SW480 (cell line): ENCODE data around the gene HDHD2.
"Not testable (repeated sequence)": the region's sequence is repeated elsewhere in the genome, so short reads cannot be mapped to it uniquely, and the experiment has no call there.

Experiments used
- DNase-seq: peaks from one replicate; pipeline ENCODE4 v3.0.0-alpha.2; 2016; ENCODE audit warnings: low spot score

Gene HDHD2, protein sequence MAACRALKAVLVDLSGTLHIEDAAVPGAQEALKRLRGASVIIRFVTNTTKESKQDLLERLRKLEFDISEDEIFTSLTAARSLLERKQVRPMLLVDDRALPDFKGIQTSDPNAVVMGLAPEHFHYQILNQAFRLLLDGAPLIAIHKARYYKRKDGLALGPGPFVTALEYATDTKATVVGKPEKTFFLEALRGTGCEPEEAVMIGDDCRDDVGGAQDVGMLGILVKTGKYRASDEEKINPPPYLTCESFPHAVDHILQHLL

DNA sequence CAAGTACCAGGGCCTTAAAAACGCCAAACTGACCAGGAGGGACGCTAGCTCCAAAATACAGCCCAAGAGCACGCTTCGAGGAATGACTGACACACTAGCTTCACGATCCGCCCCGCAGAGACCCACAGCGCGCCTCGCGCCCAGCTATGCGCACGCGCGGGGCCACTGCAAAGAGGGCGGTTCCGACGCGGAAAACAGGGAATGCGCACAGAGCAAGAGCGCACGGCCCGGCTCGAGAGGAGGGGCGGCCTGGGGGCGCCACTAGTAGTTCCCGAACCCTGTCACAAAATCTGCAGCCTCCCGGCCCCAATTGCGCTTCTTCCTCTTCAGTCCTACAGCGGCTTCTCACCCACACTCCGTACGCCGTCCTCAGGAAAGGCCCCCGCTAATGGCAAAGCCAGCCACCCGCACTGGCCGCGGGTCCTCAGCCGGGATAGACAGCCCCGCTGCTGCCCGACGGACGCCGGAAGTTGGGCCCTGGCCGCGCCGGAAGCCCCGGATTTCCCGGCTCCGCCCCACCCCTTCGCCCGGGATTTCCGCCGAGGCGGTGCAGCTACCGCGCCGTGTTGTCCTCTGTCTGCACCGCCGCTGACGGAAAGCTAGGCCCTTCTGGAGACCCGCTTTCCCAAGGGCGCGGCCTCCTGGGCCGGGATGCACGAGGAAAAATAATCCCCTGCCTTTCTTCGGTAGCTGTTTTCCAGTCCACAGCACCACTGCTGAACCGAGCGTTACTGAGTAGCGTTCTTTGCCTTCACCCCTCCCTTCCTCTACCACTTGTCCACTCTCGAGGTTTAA lies at the start of gene HDHD2:
TSS of gene HDHD2 (minus strand) at position 472 of the 795 bp plus-strand sequence. CDS start 14,061 bp downstream, outside the sequence.
- peak; percentile 56 for DNase-seq

DNA sequence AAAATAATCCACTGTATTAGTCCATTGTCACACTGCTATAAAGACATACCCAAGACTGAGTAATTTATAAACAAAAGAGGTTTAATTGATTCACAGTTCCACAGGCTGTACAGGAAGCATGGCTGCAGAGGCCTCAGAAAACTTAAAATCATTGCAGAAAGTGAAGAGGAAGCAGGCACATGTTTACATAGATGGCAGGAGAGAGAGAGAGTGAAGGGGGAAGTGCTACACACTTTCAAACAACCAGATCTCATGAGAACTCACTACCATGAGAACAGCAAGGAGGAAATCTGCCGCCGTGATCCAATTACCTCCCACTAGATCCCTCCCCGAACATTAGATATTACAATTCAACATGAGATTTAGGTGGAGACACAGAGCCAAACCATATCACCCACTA lies 45.7 kb upstream of the HDHD2 start:
- DNase-seq, result not testable (repeated sequence)

DNA sequence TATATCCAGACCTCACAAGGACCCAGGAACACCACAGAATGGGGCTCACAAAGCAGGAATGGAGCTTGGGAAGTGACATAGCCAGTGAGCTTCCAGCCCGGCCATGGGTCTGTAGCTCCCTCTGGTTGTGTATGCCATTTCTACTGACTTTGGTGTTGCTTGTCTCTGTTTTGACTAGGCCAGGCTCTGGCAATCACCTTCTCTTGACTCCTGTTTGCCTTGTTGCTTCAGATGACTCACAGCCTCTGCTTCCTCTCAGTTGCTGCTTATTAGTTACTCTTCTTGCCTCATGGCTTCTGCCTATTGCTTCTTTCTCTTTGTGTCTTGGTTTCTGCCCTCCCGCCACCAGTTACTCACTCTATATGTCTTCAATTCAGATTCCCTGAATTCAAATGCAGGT lies 41.7 kb upstream of the HDHD2 start:
- DNase-seq, result peak; percentile 1

- DNase-seq, result no peak
These were observed 37.4 kb upstream of the HDHD2 start for GRCh38 chr18:47187721-47188120.

GRCh38 chr18:47184419-47185050 lies 34.2 kb upstream of the HDHD2 start:
- DNase-seq, result no peak

DNA sequence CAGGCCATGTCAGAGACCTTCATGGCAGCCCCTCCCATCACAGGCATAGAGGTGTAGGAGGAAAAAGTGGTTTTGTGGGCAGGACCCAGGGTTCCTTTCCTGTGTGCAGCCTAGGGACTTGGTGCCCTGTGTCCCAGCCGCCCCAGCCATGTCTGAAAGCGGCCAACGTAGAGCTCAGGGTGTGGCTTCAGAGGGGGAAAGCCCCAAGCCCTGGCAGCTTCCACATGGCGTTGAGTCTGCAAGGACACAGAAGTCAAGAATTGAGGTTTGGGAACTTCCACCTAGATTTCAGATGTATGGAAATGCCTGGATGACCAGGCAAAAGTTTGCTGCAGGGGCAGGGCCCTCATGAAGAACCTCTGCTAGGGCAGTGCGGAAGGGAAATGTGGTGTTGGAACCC lies 31.9 kb upstream of the HDHD2 start:
- DNase-seq, result not testable (repeated sequence)

DNA sequence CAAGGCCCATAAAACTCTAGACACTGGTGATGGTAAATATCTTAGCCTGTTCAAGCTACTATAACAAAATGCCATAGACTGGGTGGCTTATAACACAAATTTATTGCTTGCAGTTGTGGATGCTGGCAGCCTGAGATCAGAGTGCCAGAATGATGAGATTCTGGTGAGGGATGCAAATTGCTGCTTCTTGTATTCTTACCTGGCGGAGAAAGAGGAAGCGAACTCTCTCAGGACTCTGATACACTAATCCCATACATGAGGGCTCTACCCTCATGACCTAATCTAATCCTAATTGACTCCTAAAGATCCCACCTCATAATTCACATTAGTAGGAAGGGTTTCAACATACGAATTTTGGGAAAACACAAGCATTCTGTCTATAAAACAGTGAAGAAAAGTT lies 30.5 kb upstream of the HDHD2 start:
- no peak for DNase-seq

DNA sequence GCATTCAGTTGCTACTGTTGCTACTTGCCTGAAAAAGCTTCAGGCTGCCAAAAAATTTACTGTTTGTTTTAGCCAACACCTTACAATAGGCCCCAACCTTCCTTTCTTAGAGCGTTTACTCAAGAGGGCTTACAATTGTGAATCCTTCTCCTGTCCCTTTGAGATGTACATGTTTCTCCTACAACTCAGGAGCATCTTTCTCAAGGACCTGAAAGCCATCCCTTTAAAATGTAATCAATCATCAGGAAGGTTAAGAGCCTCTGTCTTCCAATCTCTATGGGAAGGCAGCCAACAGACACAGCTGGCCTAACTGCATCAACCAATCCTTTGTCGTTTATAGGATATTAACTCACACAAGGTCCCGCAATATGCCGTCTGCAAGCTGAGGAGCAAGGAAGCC lies 29.2 kb upstream of the HDHD2 start:
- DNase-seq, result no peak

DNA sequence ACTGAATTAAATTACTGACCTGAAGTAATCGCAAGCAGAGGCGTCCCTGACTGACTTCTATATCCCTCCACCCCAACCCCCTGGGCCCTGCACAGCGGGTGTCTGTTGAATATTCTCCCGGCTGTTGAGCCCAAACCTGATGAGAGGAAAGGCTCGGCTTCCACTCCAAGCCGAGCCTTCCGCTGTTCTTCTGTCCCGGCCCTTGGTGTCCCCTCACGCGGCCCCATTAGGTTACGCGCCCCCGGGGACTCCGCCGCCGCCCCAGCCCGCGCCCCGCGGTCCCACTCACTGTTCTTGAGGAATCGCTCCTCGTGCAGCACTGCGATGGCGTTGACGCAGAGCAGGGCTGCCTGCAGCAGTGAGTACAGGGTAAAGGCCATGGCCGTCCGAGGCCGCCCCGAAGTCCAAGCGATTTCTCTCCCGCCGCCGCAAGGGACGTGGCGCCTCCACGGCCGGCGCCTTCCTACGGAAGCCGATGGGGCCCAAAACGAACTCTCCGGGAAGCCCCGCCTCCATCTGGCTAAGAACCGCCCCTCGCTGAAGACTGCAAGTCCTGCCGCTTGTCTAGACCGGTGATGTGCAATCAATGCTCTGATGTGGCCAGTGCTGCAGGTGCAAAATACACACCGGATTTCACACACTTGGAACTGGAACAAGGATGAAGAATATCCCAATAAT lies 25.7 kb upstream of the HDHD2 start, which contains the start of gene IER3IP1:
TSS of gene IER3IP1 (minus strand) at position 467 of the 678 bp plus-strand sequence. CDS start at position 380, 87 bp downstream.
- DNase-seq, result peak; percentile 80

- DNase-seq, result no peak
These were observed 25.1 kb upstream of the HDHD2 start for GRCh38 chr18:47175283-47175897.

DNA sequence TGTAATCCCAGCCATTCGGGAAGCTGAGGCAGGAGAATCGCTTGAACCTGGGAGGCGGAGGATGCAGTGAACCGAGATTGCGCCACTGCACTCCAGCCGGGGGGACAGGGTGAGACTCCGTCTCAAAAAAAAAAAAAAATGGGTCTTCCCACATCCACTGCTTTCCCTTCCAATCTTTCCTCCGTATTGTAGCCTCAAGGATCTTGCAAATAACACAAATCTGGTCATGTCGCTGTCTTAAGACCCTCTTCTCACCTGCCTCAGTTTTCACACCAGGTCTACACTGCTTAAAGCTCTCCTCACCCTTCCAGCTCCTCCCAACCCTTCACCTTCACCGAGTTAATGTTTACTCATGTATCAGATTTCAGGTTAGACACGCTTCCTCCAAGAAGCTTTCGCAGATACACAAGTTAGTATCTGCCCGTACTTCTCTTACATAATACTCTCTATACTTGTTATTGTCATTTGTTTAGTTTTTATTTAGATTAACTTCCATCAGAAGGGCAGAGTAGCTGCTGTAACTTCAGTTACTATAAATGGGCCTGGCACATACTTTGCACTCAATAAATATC lies 24.3 kb upstream of the HDHD2 start:
- no peak for DNase-seq

DNA sequence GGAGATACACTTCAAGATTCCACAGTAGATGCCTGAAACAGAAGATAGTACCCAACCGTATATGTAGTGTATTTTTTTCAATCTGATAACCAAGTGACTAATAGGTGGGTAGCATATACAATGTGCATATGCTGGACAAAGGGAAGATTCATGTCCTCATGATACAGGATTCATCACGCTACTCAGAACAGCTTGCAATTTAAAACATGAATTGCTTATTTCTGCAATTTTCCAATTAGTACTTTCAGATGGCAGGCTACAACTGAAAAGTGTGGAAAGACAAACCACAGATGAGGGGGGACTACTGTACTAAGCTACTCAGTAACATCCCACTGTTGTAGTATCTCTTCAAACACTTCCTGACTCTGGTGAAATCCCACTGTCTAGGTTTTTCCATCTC lies 22.2 kb upstream of the HDHD2 start:
- DNase-seq, result no peak

DNA sequence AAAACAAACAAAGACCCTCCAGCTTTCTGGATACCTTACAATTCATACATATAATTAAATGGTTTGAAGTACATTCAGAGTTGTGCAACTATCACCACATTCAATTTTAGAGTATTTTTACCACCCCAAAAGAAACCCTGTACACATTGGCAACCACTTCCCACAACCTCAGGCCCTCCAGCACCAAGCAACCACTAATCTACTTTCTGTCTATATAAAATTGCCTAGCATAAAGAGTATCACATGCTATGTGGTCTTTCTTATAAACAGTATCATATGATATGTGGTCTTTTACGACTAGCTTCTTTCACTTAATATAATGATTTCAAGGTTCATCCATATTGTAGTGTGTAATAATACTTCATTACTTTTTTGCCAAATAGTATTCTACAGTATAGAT lies 18.6 kb upstream of the HDHD2 start:
- DNase-seq, result no peak

GRCh38 chr18:47168509-47168908 lies 18.2 kb upstream of the HDHD2 start:
- DNase-seq, result no peak

DNA sequence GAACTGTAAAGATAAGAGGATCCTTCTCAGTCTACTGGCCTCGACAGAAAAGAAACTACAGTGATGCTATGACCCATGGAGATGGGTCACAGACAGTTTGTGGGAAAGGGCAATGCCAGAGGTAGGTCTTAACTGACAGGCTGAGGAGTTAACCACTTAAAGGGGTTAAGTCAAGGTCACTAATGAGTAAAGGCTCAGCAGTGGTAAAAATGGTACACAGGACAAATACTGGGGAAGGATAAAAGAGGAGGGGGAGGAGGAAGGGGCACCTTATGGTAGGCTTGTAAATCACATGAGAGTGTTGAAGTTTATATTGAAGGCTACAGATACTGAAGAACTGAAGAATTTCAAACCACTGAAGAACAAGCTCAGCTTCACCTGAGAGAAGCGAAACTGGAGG lies 16.0 kb upstream of the HDHD2 start:
- DNase-seq, result no peak

DNA sequence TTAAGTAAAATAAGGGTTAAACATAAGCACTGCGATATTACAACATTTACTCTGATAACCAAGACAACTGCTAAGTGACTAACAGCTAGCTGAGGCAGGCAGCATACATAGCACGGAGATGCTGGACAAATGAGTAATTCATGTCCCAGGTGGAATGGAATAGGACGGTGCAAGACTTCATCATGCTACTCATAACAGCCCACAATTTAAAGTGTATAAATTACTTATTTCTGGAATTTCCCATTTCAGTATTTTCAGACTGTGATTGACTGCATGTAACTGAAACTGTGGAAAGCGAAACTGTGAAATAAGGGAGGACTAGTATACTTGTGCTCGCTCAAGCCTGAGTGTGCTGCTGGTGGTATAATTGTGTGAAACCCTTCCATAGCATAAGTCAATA lies 12.9 kb upstream of the HDHD2 start:
- DNase-seq, result no peak

- no peak for DNase-seq
These were observed 10.0 kb upstream of the HDHD2 start for GRCh38 chr18:47160256-47160655.

GRCh38 chr18:47158404-47158803 lies 8.1 kb upstream of the HDHD2 start:
- DNase-seq, result not testable (repeated sequence)

DNA sequence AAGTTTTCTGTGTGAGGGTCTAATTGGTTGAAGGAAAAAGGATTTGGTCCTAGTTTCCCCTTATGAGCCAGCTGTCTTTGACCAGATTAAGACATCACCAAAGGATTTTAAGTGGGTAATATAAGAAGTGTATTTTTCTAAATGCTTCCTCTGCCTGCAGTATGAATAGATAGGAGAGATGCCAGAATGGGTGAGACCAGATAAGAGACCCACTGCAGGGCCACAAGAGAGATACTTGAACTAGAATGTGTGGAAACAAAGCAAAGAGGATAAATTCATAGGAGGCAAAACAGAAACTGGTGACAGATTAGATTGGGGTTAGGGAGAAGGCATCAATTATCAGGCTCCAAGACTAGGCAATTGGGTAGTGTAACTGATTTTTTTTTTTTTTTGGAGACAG lies 1.1 kb upstream of the HDHD2 start:
- no peak for DNase-seq

- no peak for DNase-seq
These were observed 595 bp upstream of the HDHD2 start for GRCh38 chr18:47150824-47151366.

DNA sequence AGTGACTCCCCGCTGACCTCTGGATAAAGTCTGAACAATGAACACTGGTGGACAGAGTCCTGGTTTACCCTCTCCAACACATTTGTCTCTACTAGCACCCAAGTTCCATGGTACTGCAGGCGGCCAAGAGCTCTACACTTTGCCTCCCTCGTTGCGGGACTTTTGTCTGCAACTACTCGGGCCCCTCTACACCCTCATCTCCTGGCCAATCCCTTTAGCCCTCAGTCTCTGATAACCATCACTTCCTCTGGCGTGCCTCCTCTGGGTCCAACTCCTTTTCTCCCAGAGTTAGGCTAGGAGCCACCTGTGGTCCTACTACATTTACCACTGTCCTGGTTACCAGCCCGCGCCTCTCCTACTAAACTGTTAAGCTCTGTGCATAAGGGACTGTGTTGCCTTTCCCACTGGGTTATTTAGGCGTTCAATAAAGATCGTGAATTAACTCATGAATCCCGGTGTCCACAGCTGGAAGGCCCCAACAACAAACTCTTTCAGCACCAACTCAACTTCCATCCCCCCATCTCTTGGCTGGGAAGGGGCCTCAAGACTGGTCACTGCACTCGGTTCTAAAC lies 757 bp downstream of the HDHD2 start:
- DNase-seq, result no peak
